Activated CD4-positive, alpha-beta memory T cell treated with anti-CD3 and anti-CD28 coated beads, Interleukin-2, amount 10 ng/mL, durations not matched to agents 7 days and 5 days (primary cell): ENCODE measurements around the gene GULP1. TPM values are rescaled to one million over a fixed set of nuclear protein-coding genes. Genes with fewer than 3 reads are reported as not detected.

Source experiments
- CTCF ChIA-PET: fragments of 350-600 bp; sonication (Branson Sonifier 250); formaldehyde crosslinking; loops from one replicate; lab custom pipeline; 2021; ENCODE audit warnings: antibody characterized with exemption, inconsistent platforms; lab: Charles Lee
- POLR2A ChIA-PET: fragments of 350-600 bp; sonication (Branson Sonifier 250); formaldehyde crosslinking; loops from one replicate; lab custom pipeline; 2021; ENCODE audit warnings: antibody characterized with exemption; lab: Charles Lee
- DNase-seq: peaks from one replicate; pipeline ENCODE4 v3.0.0-alpha.2; 2020
- H3K27ac Mint-ChIP-seq: one replicate; pipeline ENCODE4 v1.8.0; 2021; ENCODE audit warnings: mild to moderate bottlenecking, mixed read lengths
- H3K27me3 Mint-ChIP-seq: one replicate; pipeline ENCODE4 v1.8.0; 2021; ENCODE audit warnings: mixed read lengths
- H3K36me3 Mint-ChIP-seq: one replicate; pipeline ENCODE4 v1.8.0; 2021; ENCODE audit warnings: low read depth, mixed read lengths
- H3K4me1 Mint-ChIP-seq: one replicate; pipeline ENCODE4 v1.8.0; 2021; ENCODE audit warnings: mixed read lengths
- H3K4me3 Mint-ChIP-seq: one replicate; pipeline ENCODE4 v1.8.0; 2021; ENCODE audit warnings: mild to moderate bottlenecking, mixed read lengths
- H3K9me3 Mint-ChIP-seq: one replicate; pipeline ENCODE4 v1.8.0; 2021; ENCODE audit warnings: mixed read lengths
- total RNA-seq, 2 experiments: library from RNA; stranded (reverse); gene quantifications; one replicate each; pipeline ENCODE4 v1.2.3, GENCODE V29; 2021

GULP1 gene
- total RNA-seq, 2 experiments from 2014 or later = not detected

- Mint-ChIP-seq H3K36me3 (no peaks in the 10 kb centered on the region), H3K9me3 (no peaks in the 10 kb centered on the region), H3K27me3 (no peaks in the 10 kb centered on the region), H3K27ac (no peak overlapping the region), H3K4me1 (no peaks in the 10 kb centered on the region), H3K4me3 (no peak overlapping the region)
- ChIA-PET POLR2A (no interaction called here), CTCF (no interaction called here)
- DNase-seq = no peak
Observed at GRCh38 chr2:188338463-188338862, 46.8 kb downstream of the GULP1 start.

GRCh38 chr2:188340257-188340656, 48.6 kb downstream of the GULP1 start:
- Mint-ChIP-seq H3K27ac (no peak overlapping the region), H3K4me1 (no peaks in the 10 kb centered on the region), H3K9me3 (no peaks in the 10 kb centered on the region), H3K27me3 (no peaks in the 10 kb centered on the region), H3K36me3 (no peaks in the 10 kb centered on the region), H3K4me3 (no peak overlapping the region)
- ChIA-PET CTCF (no interaction called here), POLR2A (no interaction called here)
- no peak for DNase-seq

GRCh38 chr2:188345020-188345419, 53.3 kb downstream of the GULP1 start:
- no peak overlapping the region for H3K4me3 Mint-ChIP-seq
- no peaks in the 10 kb centered on the region for H3K27me3 Mint-ChIP-seq
- CTCF ChIA-PET = no interaction called here
- no peaks in the 10 kb centered on the region for H3K9me3 Mint-ChIP-seq
- H3K4me1 Mint-ChIP-seq = no peaks in the 10 kb centered on the region
- POLR2A ChIA-PET = no interaction called here
- no peak overlapping the region for H3K27ac Mint-ChIP-seq
- no peak for DNase-seq
- no peaks in the 10 kb centered on the region for H3K36me3 Mint-ChIP-seq

- Mint-ChIP-seq H3K27me3 (no peaks in the 10 kb centered on the region), H3K4me3 (no peak overlapping the region), H3K4me1 (no peaks in the 10 kb centered on the region), H3K9me3 (no peaks in the 10 kb centered on the region), H3K27ac (no peak overlapping the region), H3K36me3 (no peaks in the 10 kb centered on the region)
- CTCF ChIA-PET = no interaction called here
- POLR2A ChIA-PET = no interaction called here
- DNase-seq = no peak
Observed at GRCh38 chr2:188345426-188345825, 53.8 kb downstream of the GULP1 start.

GRCh38 chr2:188345831-188346458, 54.3 kb downstream of the GULP1 start:
- no peak overlapping the region for H3K27ac Mint-ChIP-seq
- ChIA-PET POLR2A (no interaction called here), CTCF (no interaction called here)
- no peaks in the 10 kb centered on the region for H3K36me3 Mint-ChIP-seq
- no peak overlapping the region for H3K4me3 Mint-ChIP-seq
- no peaks in the 10 kb centered on the region for H3K9me3 Mint-ChIP-seq
- H3K4me1 Mint-ChIP-seq = no peaks in the 10 kb centered on the region
- no peak for DNase-seq
- no peaks in the 10 kb centered on the region for H3K27me3 Mint-ChIP-seq

GRCh38 chr2:188349019-188349418, 57.3 kb downstream of the GULP1 start:
- ChIA-PET CTCF (no interaction called here), POLR2A (no interaction called here)
- Mint-ChIP-seq H3K27ac (no peak overlapping the region), H3K4me3 (no peak overlapping the region), H3K36me3 (no peaks in the 10 kb centered on the region), H3K4me1 (no peaks in the 10 kb centered on the region), H3K27me3 (no peaks in the 10 kb centered on the region), H3K9me3 (no peaks in the 10 kb centered on the region)
- no peak for DNase-seq

- no peaks in the 10 kb centered on the region for H3K4me1 Mint-ChIP-seq
- no peak overlapping the region for H3K4me3 Mint-ChIP-seq
- ChIA-PET CTCF (no interaction called here), POLR2A (no interaction called here)
- no peaks in the 10 kb centered on the region for H3K27me3 Mint-ChIP-seq
- no peak for DNase-seq
- H3K27ac Mint-ChIP-seq = no peak overlapping the region
- no peaks in the 10 kb centered on the region for H3K36me3 Mint-ChIP-seq
- peaks cover 2% of the 10 kb centered on the region for H3K9me3 Mint-ChIP-seq
Observed at GRCh38 chr2:188353282-188353681, 61.6 kb downstream of the GULP1 start.

- H3K4me3 Mint-ChIP-seq = no peak overlapping the region
- no peaks in the 10 kb centered on the region for H3K4me1 Mint-ChIP-seq
- H3K27me3 Mint-ChIP-seq = no peaks in the 10 kb centered on the region
- H3K36me3 Mint-ChIP-seq = no peaks in the 10 kb centered on the region
- CTCF ChIA-PET = no interaction called here
- POLR2A ChIA-PET = no interaction called here
- H3K9me3 Mint-ChIP-seq = no peaks in the 10 kb centered on the region
- no peak overlapping the region for H3K27ac Mint-ChIP-seq
- no peak for DNase-seq
Observed at GRCh38 chr2:188360485-188361263, 69.0 kb downstream of the GULP1 start.

GRCh38 chr2:188364033-188364630, 72.5 kb downstream of the GULP1 start:
- Mint-ChIP-seq H3K9me3 (no peaks in the 10 kb centered on the region), H3K27ac (no peak overlapping the region), H3K4me1 (no peaks in the 10 kb centered on the region), H3K27me3 (no peaks in the 10 kb centered on the region), H3K4me3 (no peak overlapping the region), H3K36me3 (no peaks in the 10 kb centered on the region)
- DNase-seq = no peak
- ChIA-PET CTCF (no interaction called here), POLR2A (no interaction called here)

- no peaks in the 10 kb centered on the region for H3K4me1 Mint-ChIP-seq
- H3K27ac Mint-ChIP-seq = no peak overlapping the region
- no peaks in the 10 kb centered on the region for H3K9me3 Mint-ChIP-seq
- H3K36me3 Mint-ChIP-seq = no peaks in the 10 kb centered on the region
- ChIA-PET POLR2A (no interaction called here), CTCF (no interaction called here)
- no peaks in the 10 kb centered on the region for H3K27me3 Mint-ChIP-seq
- H3K4me3 Mint-ChIP-seq = no peak overlapping the region
- no peak for DNase-seq
Observed at GRCh38 chr2:188365058-188365641, 73.5 kb downstream of the GULP1 start.

- Mint-ChIP-seq H3K4me1 (no peaks in the 10 kb centered on the region), H3K9me3 (no peaks in the 10 kb centered on the region), H3K4me3 (no peak overlapping the region), H3K27me3 (no peaks in the 10 kb centered on the region), H3K36me3 (no peaks in the 10 kb centered on the region), H3K27ac (no peak overlapping the region)
- no peak for DNase-seq
- CTCF ChIA-PET = no interaction called here
- POLR2A ChIA-PET = no interaction called here
Observed at GRCh38 chr2:188367164-188367563, 75.5 kb downstream of the GULP1 start.

GRCh38 chr2:188369365-188369764, 77.7 kb downstream of the GULP1 start:
- Mint-ChIP-seq H3K9me3 (no peaks in the 10 kb centered on the region), H3K27me3 (no peaks in the 10 kb centered on the region), H3K36me3 (no peaks in the 10 kb centered on the region), H3K4me3 (no peak overlapping the region), H3K27ac (no peak overlapping the region), H3K4me1 (no peaks in the 10 kb centered on the region)
- no peak for DNase-seq
- ChIA-PET CTCF (no interaction called here), POLR2A (no interaction called here)

GRCh38 chr2:188378371-188378950, 86.8 kb downstream of the GULP1 start:
- Mint-ChIP-seq H3K4me1 (no peaks in the 10 kb centered on the region), H3K9me3 (no peaks in the 10 kb centered on the region), H3K27me3 (no peaks in the 10 kb centered on the region), H3K27ac (no peak overlapping the region), H3K4me3 (no peak overlapping the region), H3K36me3 (no peaks in the 10 kb centered on the region)
- ChIA-PET CTCF (no interaction called here), POLR2A (no interaction called here)
- DNase-seq = no peak
